HPDE6-E6E7 (cell line): ENCODE measurements around the gene PTH2.

Experiments
- DNase-seq: peaks from one replicate; pipeline ENCODE4 v3.0.0; 2011; ENCODE audit warnings: missing footprints; ENCODE audit errors: extremely low spot score

PTH2 gene

DNA sequence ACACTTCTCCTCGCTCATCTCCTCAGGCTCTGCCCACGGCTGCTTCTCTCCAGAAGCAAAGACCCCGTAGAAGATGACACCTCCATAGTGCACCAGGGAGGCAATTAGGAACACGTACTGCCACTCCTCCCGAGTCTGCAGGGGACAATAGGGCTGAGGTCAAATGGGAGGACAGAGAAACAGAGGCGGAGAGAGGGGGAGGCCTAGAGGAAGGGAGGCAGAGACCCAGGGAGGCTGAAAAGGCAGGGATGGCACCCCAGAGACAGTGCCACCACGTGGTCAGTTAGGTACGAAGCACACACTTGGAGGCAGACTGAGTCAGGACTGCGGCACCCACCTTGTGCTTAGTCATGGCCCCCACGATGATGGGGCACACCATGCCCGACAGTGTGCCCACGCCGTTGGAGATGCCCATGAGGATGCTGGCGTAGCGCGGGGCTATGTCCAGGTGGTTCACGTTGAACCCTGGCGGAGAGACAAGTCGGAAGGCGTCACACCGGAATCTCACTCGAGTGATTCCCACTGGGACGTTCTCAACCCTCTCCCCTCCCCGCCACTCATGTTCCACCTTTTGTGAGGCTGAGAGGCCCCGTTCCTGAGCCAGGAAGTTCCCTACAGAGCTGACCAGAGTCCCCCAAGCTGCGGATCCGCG is 7.6 kb upstream of the PTH2 start:
- DNase-seq: no peak

DNA sequence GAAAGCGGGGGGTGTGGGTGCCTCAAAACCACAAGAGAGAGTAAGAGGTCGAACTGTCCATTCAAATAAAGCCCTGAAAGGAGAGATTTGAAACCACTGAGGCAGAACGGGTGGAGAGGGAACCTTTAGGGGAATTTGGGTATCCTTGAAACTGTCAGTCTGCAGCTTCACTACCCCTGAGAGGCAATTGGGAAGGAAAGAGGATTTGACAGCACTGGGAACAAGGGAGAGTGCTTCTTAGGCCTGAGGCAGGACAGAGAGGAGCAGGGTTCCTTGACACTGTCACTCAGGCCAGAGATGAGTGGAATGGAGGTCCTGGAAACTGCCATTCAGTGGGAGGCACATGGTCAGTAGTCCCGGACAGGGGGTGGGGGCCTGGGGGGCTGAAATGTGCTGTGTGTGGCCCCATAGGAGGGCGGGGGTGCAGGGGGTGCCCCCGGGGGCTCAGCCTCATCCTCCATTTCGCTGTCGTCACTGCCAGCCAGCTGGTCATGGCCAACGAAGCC is 7.0 kb upstream of the PTH2 start:
- no peak for DNase-seq

DNA sequence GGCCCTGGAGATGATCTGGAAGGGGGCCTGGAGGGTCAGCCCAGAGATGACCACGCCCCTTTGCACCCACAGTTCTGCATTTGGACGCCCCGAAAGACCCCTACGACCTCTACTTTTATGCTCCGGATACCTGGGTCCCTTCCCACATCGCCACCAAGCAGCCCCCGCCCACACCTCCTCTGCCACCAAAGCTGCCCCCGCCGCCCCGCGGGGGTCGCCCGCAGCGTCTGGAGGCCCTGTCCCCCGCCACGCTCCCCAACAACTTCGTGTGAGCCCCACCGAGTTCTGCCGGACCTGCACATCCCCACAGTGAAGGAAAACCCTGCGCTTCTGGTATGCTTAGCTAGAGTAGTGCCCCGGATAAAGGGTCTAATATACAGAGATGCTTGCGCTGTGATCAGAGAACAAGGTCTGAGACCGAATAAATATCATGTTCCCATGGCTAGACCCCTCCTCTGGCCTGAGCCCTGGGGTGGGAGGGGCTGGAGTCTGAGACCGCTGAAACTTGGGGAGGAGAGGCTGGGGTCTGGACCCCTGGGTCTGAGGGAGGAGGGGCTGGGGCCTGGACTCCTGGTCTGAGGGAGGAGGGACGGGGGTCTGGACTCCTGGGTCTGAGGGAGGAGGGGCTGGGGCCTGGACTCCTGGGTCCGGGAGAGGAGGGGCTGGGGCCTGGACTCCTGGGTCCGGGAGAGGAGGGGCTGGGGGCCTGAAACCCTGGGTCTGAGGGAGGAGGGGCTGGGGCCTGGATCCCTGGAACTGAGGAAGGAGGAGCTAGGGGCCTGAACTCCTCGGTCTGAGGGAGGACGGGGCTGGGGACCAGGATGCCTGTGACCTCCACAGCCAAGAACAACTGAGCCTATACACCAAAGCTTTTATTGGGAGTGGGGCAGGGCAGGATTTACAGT is 5.6 kb upstream of the PTH2 start:
- no peak for DNase-seq

DNA sequence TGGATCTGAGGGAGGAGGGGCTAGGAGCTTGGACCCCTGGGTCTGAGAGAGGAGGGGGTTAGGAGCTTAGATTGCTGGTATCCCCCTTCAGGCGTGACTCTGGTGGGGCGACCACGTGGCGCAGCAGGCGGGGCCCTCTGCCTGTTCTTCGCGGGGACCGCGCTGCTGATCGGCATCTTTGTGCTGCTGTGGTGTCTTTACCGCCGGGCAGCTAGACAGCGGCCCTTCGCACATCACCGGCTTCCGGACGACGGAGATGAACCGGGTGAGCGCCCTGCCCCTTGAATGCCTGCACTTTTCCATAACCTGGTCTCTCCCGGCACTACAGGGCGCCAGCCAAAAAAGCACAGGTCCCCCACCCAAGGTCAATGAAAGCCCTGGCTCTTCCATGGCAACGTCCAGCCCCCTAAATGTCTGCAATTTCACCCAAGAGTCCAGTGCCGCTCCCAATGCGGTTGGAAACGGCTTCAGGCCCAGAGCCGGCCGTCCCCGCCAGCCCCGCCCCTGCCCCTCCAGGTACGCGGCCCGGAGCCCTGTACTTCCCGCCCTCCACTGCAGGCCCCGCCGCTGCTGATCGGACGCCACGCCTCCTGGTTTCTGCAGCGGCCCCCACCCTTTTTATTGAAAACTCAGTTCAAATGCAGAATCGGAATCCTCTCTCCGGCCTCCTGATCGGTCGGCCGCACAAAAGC is 4.8 kb upstream of the PTH2 start:
- DNase-seq: no peak

DNA sequence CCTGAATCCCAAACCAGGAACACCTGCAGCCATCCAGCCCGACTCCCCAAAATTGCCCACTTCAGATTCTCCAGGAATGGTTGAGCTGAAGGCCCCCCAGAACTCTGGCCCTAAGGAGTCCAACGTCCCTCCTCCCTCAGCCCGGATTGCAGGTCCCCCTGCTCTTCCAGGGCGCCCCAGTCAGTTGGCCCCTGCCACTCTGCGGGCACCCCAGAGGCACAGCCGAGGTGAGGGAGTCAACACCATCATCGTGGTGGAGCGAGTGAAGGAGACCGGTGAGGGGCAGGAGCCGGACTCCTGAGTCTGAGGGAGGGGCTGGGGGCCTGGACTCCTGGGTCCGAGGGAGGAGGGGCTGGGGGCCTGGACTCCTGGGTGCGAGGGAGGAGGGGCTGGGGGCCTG is 4.1 kb upstream of the PTH2 start:
- DNase-seq: no peak

DNA sequence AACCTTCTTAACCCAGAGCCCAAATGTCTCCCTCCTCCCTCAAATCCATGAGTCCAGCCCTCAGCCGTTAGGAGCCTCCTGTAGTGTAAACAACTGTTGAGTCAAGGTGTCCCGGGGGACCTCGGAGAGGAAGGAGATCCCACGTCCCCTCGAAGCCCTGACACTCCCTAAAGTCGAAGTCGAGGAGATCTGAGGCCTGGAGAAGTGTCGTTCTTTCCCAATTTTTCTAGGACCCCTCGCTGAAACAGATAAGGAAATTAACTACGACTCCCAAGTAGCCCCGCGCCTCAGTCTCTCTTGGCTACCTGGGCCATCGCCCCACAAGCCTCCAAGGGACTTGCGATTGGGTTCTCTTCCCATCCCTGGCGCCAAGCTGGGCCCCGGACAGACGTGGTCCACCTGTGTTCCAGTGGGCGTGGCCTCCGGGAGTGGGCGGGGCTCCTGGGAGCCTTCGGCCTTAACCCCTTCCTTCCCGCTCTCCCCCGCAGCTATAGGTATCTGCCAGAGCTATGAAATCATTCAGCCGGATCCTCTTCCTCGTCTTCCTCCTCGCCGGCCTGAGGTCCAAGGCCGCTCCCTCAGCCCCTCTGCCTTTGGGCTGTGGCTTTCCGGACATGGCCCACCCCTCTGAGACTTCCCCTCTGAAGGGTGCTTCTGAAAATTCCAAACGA is 2.8 kb upstream of the PTH2 start:
- DNase-seq: no peak

DNA sequence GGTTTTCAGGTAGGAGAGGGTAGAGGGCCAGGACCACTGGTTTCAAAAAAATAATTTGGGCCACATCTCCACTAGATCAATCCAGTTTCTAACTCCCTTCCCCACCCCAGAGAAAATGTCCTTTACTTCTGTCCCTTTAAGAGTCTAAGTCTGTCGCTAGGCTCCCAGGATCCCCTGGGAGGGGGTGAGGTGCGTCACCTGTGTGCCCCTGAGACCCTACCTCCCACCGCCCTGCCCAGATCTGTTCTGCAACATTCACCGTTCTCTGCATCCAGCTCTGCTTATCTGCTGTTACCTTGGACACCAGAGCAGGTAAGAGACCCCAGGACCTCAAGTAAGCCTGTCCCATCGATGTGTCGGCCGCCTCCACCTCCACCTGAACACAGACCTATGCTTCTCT is 1.9 kb upstream of the PTH2 start, which contains the start of gene GFY:
TSS of gene GFY (plus strand) at position 211 of the 400 bp plus-strand sequence. CDS start 1,043 bp downstream, outside the sequence.
- DNase-seq: no peak

DNA sequence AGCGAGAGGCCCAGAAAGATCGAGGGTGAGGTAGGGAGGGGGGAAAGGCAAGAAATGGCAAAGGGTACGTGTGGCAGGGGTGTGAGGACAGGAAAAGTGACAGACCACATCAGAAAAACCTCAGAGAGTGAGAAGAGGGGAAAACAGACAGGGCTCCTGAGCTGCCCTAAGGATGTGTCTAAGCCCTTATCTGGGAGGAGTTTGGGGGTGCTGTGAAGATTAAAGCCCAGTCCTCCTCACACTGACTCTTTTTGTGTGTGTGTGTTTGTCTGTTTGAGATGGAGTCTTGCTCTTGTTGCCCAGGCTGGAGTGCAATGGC is 703 bp upstream of the PTH2 start:
- DNase-seq: no peak

DNA sequence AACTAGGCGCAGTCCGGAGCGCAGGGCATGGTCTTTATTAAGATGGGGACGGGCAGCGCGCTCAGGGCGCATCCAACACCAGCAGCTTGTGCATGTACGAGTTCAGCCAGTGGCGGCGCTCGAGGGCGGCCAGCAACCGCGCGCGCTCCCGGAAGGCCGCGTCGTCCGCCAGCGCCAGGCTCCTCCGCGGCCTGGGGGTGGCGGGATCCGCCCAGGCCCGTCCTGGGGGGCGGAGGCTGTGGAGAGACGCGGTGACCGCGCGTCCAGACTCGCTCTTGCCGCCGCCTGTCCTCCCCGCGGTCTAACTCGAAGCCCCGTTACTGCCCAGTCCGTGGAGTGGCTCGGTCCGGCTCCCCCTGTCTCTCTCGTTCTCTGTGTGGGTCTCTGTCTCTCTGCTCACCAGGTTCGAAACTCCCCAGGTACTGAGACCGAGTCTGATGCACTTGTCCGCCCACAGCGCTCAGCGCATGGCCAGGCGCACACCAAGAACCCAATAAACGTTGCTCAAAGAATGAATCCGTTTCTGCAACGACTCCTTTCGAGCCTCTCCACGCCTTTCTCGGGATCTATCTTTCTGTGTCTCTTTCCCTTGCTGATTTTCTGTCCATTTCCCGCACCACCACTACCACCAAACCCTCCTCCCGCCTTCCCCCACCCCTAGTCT is 702 bp downstream of the PTH2 start:
- no peak for DNase-seq

DNA sequence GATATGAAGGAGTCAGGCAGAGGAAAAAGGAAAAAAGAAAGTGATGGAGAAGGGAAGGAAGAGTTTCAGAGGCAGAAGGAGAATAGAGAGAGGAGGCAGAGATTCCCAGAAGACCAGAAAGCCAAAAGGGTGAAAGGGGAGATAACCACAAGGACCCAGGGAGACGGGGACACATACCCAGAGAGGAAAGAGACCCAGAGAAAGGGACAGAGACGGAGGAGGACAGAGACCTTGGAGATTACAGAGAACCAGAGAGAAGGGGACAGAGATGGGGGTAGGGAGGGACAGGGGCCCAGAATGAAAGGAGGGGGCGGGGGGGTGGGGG is 1.4 kb downstream of the PTH2 start:
- no peak for DNase-seq

DNA sequence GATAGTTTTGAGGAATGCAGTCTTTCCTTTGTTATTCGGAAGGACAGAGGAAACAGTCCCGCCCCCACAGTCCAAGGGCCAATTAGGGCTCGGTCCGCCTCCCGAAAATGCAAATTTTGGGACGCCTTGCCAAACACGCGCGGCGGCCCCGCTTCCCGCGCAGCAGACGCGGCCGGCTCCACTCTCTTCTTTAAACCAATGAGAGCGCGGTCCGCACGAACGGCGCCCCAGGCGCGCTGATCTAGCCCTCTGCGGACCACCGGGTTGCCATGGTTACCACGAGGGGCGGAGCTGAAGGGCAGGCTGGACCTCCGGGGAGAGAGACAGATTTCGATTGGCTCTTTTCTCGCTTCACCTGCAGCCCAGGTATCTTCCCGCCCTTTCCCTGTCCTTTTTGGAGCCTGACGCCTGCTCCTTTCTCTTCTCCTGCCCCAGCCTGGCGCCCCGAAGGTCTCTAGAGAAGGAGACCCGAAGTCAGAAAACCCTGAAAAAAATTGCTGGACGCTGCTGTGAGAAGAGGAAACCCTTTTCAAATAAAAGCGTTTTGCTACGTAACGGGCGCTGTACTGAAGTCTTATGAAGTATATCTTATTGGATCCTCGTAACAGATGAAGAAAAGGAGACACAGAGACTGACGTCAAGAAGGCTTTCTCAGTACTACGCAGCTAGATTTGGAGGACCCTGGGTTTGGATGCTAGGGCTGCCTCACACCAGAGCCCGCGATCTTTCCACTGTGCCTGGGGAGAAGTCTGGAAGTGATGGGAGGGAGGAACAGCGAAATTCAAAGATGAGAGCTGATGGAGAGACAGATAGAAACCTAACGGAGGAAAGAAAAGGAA is 2.0 kb downstream of the PTH2 start:
- no peak for DNase-seq

DNA sequence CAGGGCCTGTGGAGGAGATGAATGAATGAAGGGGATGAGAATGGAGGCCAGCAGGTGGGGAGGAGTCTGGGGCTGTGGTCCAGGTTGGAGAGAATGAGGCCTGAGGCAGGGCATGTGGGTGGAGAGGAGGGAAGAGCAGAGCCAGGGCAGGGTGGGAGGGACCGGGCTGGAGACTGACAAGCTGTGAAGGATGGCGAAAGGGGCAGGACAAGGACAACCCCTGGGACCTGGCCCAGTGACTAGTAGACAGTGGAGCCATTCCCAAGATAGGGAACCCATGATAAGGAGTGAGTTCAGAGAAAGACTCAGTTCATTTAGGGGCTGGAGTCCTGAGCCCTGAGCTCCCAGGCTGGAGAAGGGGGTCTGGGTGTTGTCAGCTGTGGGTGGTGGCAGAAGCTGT is 3.0 kb downstream of the PTH2 start:
- DNase-seq: no peak

DNA sequence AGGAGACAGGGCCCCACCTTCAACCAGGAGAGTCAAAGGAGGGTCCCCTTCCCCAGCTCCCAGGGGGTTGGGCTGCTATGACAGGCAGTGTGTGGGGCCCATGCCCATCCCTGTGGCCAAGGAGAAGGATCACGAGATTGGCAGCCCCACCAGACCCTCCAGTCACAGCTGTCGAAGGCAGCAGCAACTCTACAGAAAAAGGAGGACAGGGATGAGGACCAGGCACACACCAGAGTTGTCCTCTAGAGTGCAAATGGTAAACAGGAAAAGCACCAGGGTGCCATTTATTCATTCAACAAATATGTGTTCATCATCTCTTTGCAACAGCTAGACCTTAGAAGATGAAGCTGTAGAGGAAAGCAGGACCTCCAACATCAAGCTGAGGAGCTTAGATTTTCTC is 4.1 kb downstream of the PTH2 start:
- no peak for DNase-seq

DNA sequence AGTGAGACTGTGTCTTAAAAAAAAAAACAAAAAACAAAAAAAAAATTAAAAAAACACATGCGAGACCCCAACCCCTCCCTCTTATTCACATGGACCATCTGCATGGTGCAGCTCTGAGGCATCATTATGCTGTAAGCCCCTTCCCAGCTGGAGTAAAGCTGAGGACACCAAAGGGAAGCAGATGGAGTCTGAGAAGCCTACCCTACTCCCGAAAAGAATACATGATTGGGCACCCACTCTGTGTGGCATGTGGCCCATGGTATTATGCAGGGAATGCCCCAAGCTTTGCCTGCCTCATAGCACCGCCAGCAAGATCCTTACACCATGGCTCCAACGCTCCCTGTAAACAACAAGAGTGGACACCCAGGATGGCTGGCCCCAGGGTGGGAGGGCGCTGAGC is 4.7 kb downstream of the PTH2 start:
- no peak for DNase-seq

DNA sequence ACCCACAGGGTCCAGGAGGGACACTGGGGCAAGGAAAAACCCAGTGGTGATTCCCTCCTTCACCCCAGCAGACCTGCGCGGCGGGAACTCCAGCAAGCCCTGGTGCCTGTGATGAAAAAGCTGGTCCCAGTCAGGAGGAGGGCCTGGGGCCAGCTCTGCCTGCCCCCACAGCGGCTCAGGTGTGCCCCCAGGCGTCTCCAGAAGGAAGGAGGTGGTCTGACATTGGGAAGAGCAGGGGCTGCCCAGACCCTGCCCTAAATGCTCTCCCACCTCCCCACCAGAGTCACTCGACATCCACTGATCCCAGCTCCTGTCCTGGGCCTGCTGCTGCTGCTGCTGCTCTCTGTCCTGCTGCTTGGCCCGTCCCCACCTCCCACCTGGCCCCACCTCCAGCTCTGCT is 6.2 kb downstream of the PTH2 start:
- DNase-seq: no peak

DNA sequence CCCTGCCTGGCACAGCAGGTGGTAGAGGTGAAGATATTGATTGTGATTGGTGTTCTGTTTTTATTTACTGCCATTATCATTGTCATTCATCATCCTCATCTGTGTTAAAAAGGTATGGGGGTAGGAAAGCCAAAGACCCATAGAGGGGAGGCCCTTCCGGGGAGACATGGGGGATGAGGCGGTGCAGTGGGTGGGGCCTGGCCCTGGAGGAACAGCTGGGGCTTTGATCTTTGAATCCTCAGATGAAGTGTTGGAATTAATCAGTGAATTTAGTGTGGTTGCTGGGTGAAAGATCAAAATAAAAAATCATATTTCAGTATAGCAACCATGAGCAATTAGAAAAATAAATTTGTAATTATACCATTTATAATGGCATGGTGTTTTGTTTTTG is 7.4 kb downstream of the PTH2 start:
- DNase-seq: no peak

DNA sequence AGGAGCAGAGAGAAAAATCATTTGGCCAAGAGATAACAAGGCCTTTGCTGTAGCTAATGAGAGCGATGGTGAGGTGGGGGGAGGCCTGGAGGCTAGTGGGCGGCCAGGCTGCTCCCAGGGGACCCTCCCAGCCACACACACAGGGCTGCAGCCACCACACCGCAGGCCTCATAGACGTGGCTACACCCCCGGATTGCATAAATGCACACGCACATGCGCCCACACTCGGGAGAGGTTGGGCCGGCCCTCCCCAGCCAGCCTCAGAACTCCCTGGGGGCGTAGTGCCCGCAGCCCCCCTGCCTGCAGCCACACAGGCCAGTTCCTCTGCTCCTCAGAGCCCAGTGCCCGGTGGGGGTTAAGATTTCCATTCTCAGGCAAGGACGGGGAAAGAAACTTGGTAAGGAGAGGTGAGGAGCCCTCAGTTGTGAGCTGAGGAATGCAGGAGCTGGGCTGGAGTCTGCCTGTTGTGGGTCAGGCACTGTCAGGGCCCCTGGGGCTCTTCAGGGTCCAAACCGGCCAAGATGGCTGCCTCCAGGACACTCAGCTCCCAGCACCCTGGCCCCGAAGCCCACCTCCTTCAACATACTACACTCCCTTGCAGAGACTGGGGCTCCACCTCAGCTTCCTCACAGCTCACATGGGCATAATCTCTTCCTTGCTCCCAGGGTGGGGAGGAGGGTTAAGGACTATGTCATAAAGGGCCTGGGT is 8.0 kb downstream of the PTH2 start:
- DNase-seq: no peak

DNA sequence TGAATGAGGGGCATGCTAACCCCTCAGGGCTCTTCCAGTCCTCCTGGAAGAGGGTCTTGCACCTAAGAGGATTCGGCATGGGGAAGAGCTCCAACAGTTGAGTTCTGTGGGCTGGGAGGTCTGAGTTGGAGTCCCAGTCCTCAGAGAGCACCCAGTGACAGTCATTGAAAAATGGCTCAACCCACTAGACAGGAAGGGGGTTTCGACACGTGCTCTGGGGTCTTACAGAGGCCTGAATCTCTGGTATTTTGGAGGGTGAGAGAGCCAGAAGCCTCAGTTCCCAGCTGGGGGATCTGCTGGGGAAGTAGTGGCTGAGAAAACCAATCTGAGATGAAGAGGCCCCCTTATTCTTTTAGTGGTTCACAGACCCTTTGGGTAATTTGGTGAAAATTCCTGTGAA is 9.0 kb downstream of the PTH2 start:
- DNase-seq: no peak

DNA sequence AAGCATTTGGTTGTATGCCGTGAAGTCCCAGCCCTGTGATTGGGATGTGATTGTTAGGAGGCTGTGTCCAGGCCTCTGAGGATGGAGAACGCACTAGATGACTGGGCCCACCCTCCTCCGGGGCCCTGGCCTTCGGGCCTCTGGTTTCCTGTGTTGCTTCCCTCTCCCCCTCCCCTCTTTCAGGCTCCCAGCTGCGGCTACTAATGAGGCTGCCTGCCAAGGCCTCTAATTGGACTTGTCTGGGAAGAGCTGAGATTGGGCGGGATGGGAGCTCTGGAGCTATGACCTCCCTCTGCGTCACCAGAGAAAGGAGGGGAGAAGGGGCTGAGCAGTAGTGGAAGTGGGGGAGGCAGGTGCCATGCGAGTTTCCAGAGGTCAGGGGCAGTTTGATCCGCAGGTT is 9.9 kb downstream of the PTH2 start:
- DNase-seq: no peak

DNA sequence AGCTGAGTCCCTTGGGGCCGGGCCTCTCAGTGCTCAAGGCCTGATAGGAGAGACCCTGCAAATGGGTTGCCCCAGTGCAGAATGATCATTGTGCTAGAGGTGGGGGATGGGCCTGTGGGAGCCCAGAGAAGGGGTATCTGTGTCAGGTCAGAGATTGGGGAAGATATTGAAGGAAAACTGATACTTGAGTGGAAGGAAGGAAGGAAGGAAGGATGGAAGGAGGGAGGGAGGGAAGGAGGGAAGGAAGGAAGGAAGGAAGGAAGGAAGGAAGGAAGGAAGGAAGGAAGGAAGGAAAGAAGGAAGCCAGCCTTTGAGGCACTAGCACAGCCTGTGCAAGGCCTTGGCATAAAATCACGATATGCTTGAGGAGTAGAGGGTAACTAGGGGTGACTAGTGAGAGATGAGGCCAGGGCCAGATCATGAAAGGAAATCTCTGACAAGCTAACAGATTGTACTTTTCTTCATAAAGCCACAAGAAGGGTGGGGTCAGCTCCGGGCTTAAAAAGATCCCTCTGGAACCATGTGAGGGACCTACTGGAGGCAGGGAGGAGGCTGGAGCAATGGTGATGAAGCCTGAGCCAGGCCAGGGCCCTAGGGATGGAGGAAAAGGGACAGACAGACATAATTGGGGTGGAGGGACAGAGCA is 11.4 kb downstream of the PTH2 start:
- no peak for DNase-seq
